Thymus (tissue), 11 donors: ENCODE measurements around the gene EPHB1. TPM values are rescaled to one million over a fixed set of nuclear protein-coding genes. Genes with fewer than 3 reads are reported as not detected.

ENCODE experiments used
- DNase-seq, 9 donors: peaks; one replicate each; pipeline ENCODE4 v3.0.0-alpha.2; 2013; ENCODE audit warnings: low spot score in 9 of 9, low read depth in 6 of 9, missing footprints in 1 of 9
- H3K27ac ChIP-seq, 2 donors: one replicate each; pipeline ENCODE4 v1.5.1; 2013; ENCODE audit warnings: control low read depth in 1 of 2, low read depth in 1 of 2, low read length in 1 of 2, mild to moderate bottlenecking in 1 of 2, moderate library complexity in 1 of 2
- H3K27me3 ChIP-seq, 2 donors: one replicate each; pipeline ENCODE4 v1.5.1; 2013; ENCODE audit warnings: low read length in 1 of 2; ENCODE audit not compliant: control insufficient read depth in 2 of 2, insufficient read depth in 1 of 2
- H3K36me3 ChIP-seq, 2 donors: one replicate each; pipeline ENCODE4 v1.5.1; 2013; ENCODE audit warnings: low read length in 1 of 2, mild to moderate bottlenecking in 1 of 2, moderate library complexity in 1 of 2; ENCODE audit not compliant: control insufficient read depth in 2 of 2, insufficient read depth in 2 of 2
- H3K4me1 ChIP-seq, 2 donors: one replicate each; pipeline ENCODE4 v1.5.1; 2013; ENCODE audit warnings: low read length in 2 of 2; ENCODE audit not compliant: control insufficient read depth in 2 of 2, insufficient read depth in 2 of 2
- H3K4me3 ChIP-seq, 2 donors: one replicate each; pipeline ENCODE4 v1.5.1; 2013; ENCODE audit warnings: low read length in 2 of 2, control low read depth in 1 of 2, mild to moderate bottlenecking in 1 of 2
- H3K9me3 ChIP-seq, 2 donors: one replicate each; pipeline ENCODE4 v1.5.1; 2013; ENCODE audit warnings: low read length in 1 of 2, mild to moderate bottlenecking in 1 of 2; ENCODE audit not compliant: control insufficient read depth in 2 of 2, insufficient read depth in 1 of 2
- WGBS: extraction: QIAGEN DNeasy Blood & Tissue Kit; methylation state at CpG from one replicate; pipeline ENCODE4 v1.1.7; 2013; 5-methylcytosine and 5-hydroxymethylcytosine counted together
- polyA plus RNA-seq: library from polyadenylated mRNA; stranded (reverse); fragments of 200-250 nt; gene quantifications from one replicate; pipeline ENCODE4 v1.2.3, GENCODE V29; 2013
- total RNA-seq: library from RNA; stranded (reverse); fragments of 120-200 nt; gene quantifications from one replicate; pipeline ENCODE4 v1.2.4, GENCODE V29; 2013
- donor health status: healthy.

EPHB1 gene
- total and polyA plus RNA-seq, 2 donors, result 0.46 to 0.66 TPM

DNA sequence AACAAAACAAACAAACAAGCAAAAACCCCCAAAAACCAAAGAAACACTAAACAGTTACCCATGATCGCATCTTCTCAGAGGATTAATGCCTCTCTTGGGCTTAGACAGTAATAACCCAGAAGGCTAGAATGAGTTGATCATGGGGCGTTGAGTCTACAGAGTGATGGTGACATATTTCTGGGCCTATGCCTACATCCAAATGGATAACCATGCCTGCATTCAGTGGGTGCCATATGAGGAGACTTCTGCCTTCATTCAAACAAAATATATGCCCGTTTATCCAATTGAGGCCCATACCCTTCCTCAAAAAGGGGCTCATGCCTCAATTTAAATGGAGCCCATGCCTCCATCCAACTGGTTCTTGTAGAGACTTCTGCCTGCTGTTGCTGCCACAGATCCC lies 284.0 kb downstream of the EPHB1 start:
- DNase-seq, result no peak
- Histone ChIP-seq H3K4me1 (no peaks in the 10 kb centered on the region), H3K4me3 (no peak overlapping the region), H3K27me3 (no peaks in the 10 kb centered on the region), H3K27ac (no peak overlapping the region), H3K36me3 (no peaks in the 10 kb centered on the region), H3K9me3 (no peaks in the 10 kb centered on the region)
- 95% methylated on average over 3 of the region's 3 CpGs for WGBS

DNA sequence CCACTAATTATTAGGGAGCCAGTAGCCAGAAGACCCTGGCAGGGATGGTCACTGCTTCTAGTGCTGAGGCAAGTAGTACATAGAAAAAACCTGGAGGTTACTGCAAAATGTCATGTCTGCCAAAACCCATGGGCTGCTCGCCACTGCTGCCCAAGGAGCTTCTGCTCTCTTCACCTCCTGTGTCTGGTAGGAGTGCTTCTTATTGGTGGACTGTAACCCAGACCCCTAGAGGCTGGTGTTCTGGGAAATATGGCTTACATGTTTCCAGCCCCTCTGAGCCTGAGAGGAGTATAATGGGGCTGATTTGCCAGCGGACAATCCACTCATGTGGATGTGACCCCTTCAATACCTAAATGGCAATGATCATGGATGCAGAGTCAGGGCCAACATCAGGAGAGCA lies 286.4 kb downstream of the EPHB1 start:
- Histone ChIP-seq H3K27ac (no peak overlapping the region), H3K36me3 (no peaks in the 10 kb centered on the region), H3K4me1 (no peaks in the 10 kb centered on the region), H3K9me3 (no peaks in the 10 kb centered on the region), H3K4me3 (no peak overlapping the region), H3K27me3 (no peaks in the 10 kb centered on the region)
- WGBS, result 97% methylated on average over 2 of the region's 2 CpGs
- no peak for DNase-seq

DNA sequence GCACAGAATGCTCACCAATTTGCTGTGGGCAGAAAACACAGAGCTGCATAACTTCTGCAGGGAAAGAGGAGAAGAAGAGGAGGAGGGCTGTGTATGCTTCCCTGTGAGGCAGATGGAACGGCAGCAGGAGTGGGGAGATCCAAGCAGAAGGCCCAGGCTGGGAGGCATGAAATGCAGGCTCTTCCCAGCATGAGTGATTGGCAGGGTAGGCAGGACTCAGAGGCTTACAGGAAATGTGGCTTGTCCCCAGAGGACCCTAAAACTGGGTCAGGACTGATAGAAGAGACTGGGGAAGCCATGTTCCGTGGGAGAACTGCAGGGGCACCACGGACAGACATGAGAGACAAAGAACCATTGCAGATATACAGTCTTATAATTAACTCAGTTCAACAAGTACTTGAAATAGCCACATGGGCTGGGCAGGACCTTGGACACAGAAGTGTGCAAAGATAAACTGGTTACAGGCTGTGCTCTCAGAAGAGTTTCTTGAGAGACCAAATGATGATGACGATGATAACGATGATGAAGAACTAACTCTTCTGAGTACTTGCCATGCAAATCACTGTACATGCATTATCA lies 286.9 kb downstream of the EPHB1 start:
- no peaks in the 10 kb centered on the region for H3K36me3 ChIP-seq
- no peaks in the 10 kb centered on the region for H3K9me3 ChIP-seq
- no peak overlapping the region for H3K4me3 ChIP-seq
- no peak overlapping the region for H3K27ac ChIP-seq
- no peaks in the 10 kb centered on the region for H3K27me3 ChIP-seq
- no peak for DNase-seq
- 96% methylated on average over 5 of the region's 5 CpGs for WGBS
- no peaks in the 10 kb centered on the region for H3K4me1 ChIP-seq

DNA sequence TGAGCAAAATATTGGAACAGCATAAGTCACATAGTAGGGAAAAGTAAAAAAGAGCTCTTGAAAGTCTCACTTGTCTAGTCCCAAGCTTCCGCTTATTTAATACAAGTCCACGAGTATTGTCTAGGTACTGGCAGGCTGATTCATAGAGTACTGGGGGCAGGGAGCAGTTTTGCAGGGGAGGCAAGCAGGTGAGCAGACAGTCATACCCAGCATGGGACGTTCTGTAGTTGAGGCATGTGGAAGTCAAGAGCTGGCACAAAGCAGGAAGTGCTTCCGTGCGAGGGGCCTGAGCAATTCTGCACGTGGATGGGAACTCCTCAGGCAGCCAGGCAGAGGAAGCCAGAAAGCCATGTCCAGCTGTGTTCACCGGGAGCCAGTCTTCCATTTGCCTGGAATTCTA lies 287.6 kb downstream of the EPHB1 start:
- Histone ChIP-seq H3K36me3 (no peaks in the 10 kb centered on the region), H3K27me3 (no peaks in the 10 kb centered on the region), H3K4me3 (no peak overlapping the region), H3K27ac (no peak overlapping the region), H3K4me1 (no peaks in the 10 kb centered on the region), H3K9me3 (no peaks in the 10 kb centered on the region)
- DNase-seq, result no peak
- 62% methylated on average over 7 of the region's 7 CpGs for WGBS

DNA sequence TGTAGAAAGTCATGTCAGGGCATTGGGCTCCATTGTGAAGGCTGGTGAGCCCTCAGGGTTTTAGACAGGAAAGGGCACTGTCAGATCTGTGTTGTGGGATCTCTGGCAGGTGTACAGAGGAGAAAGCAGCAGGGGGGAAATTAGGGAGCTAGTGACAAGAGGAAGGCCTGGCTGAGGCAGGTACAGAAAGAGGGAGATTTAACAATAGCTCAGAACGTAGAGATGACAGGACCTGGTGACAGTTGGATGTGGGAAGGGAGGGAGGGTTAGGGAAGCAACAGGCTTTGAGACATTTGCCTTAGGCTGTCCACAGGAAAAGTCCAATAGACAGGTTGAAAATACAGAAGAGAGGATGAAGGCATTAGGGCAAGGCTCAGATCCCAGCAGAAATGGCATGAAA lies 288.1 kb downstream of the EPHB1 start:
- H3K27me3 ChIP-seq, result no peaks in the 10 kb centered on the region
- DNase-seq, result no peak
- no peak overlapping the region for H3K27ac ChIP-seq
- no peaks in the 10 kb centered on the region for H3K36me3 ChIP-seq
- WGBS, result 90% methylated on average over 1 of the region's 1 CpG
- H3K4me3 ChIP-seq, result no peak overlapping the region
- H3K4me1 ChIP-seq, result no peaks in the 10 kb centered on the region
- no peaks in the 10 kb centered on the region for H3K9me3 ChIP-seq

DNA sequence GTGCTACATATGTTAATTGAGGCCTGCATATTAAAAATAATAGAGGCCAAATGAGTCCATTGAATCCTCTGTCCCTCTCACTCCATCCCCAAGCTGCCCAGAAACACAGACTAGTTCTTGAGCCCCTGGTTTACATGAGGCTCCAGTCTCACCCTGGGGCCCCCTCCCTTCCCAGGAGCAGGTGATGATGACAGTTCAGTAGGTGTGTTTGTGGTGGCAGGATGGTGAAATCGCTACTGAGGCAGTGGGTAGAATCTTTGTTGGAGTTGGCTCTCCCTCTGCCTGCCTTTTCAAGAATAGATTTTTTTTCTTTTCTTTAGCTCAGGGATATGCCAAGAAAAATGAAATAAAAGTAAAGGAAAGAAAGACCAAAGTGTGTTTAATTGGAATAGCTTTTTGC lies 288.7 kb downstream of the EPHB1 start:
- Histone ChIP-seq H3K27ac (no peak overlapping the region), H3K4me1 (no peaks in the 10 kb centered on the region), H3K27me3 (no peaks in the 10 kb centered on the region), H3K4me3 (no peak overlapping the region), H3K36me3 (no peaks in the 10 kb centered on the region), H3K9me3 (no peaks in the 10 kb centered on the region)
- no peak for DNase-seq
- 83% methylated on average over 1 of the region's 1 CpG for WGBS

DNA sequence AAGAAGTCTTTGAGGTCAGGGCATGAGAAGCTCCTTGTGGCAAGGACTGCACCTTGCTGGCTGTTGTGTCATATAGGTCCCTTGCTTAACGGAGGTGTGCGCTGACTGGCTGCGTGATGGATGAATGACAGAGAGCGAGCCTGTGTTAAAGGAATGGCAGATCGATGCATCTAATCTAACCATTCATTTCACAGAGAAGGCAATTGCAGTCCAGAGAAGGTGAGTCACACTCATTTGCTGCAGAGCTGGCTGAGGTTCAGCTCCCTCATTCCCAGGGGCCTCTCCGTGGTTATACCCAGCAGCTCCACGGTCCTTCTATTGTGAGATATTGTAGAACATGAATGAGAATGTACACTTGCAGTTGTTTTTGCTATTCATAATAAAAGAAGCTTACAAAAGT lies 289.3 kb downstream of the EPHB1 start:
- WGBS, result 81% methylated on average over 7 of the region's 7 CpGs

DNA sequence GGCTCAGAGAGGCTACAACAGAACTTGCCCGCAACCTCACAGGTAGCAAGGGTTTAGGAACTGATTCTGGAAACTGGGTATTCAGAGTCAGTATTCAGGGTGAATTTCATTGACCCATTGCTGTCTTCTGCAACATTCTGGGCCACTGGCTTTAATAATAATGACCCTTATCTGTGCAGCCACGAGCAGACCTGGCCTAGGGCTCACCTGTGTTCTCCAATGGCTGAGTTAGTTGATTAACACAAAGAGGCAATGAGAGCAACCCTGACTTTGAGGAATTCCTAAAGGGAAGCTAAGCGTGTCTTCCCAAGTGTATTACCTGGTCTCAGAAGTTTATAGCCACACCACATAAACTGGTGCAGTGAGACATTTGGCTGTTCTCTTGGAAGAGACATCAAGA lies 289.9 kb downstream of the EPHB1 start:
- no peak for DNase-seq
- WGBS, result 79% methylated on average over 3 of the region's 3 CpGs
- no peaks in the 10 kb centered on the region for H3K9me3 ChIP-seq
- H3K4me1 ChIP-seq, result no peaks in the 10 kb centered on the region
- no peak overlapping the region for H3K27ac ChIP-seq
- H3K4me3 ChIP-seq, result no peak overlapping the region
- no peaks in the 10 kb centered on the region for H3K36me3 ChIP-seq
- H3K27me3 ChIP-seq, result no peaks in the 10 kb centered on the region

More for the DNA sequence above, 289.3 kb downstream of the EPHB1 start:
- no peaks in the 10 kb centered on the region for H3K36me3 ChIP-seq
- DNase-seq, result no peak
- no peak overlapping the region for H3K27ac ChIP-seq
- no peak overlapping the region for H3K4me3 ChIP-seq
- H3K9me3 ChIP-seq, result no peaks in the 10 kb centered on the region
- no peaks in the 10 kb centered on the region for H3K27me3 ChIP-seq
- H3K4me1 ChIP-seq, result no peaks in the 10 kb centered on the region

DNA sequence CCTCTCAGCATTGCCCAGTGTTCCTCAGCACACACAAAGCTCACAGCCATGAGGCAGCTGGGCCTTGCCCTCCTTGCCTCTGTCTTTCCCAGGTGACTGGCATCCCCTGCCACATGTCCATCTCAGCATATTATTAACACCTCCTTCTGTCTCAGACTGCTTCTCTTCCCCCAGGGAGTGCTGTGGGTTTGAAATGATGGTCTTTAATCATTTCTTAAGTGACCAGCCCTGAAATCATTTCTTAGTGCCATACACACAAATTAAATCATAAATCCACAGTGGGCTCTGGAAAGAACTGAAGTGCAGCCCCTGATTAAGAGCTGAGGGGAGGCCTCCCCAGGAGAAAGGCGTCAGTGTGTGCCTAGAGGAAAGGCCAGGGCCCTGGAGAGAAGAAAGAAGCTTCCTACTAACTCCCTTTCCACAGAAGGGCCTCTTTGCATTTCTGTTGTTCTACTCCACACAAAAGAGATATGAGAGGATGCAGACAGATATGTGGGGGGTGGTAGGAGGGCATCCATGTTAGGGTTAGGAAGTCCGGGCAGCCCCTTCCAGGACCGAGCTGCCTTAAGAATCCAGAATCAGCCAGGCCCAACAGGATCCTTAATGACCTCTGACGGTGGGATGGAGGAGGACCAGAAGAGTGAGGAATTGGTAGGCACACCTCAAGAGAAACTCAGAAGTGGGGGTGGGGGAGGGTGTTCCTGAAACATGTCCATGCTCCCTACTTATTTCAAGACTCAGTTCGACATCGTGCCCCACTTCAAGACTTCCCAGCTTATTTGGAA lies 290.8 kb downstream of the EPHB1 start:
- no peak for DNase-seq
- no peaks in the 10 kb centered on the region for H3K4me1 ChIP-seq
- H3K27ac ChIP-seq, result no peak overlapping the region
- no peak overlapping the region for H3K4me3 ChIP-seq
- no peaks in the 10 kb centered on the region for H3K9me3 ChIP-seq
- no peaks in the 10 kb centered on the region for H3K27me3 ChIP-seq
- 88% methylated on average over 6 of the region's 6 CpGs for WGBS
- H3K36me3 ChIP-seq, result no peaks in the 10 kb centered on the region
